K562 (cell line): Measurements from ENCODE around the gene FAF2. TPM values are rescaled to one million over a fixed set of nuclear protein-coding genes. Genes with fewer than 3 reads are reported as not detected.
A peak's percentile ranks its signal among the peaks of the same experiment; 100 is the strongest.

Experiments
- ATAC-seq: fragments of 200-7000 bp; cut with Tn5 transposase; 3 replicates; pipeline ENCODE4 v1.9.1; 2020; ENCODE audit warnings: moderate library complexity
- BruUV-seq: library from RNA; stranded (reverse); fragments of 400-500 nt; replicated peaks from 2 replicates; lab custom pipeline; 2021; lab: Mats Ljungman, UMichigan
- CTCF ChIA-PET: fragments of 300-600 bp; formaldehyde crosslinking; extraction: SDS; loops from one replicate; lab custom pipeline; 2021; ENCODE audit warnings: low intra/inter-chr PET ratio; lab: Yijun Ruan, JAX
- POLR2A ChIA-PET: fragments of 300-600, 350-650 bp; sonication (Branson Sonifier 250); formaldehyde crosslinking; extraction: SDS; loops from one replicate; lab custom pipeline; 2021; ENCODE audit warnings: antibody characterized with exemption, inconsistent platforms; lab: Yijun Ruan, JAX
- DNase-seq, 4 experiments: peaks; one replicate each; pipeline versions ENCODE4 v3.0.0 to v3.0.0-alpha.2; 2011 to 2018; ENCODE audit warnings: low spot score in 3 of 4, mixed read lengths in 3 of 4; ENCODE audit errors: extremely low read depth in 1 of 4
- FAIRE-seq: peaks from 2 replicates; lab custom pipeline; 2011; peaks lifted over from hg19 to GRCh38; lab: Jason Lieb, UNC
- H2AFZ ChIP-seq: 2 replicates; pipeline ENCODE4 v1.6.0; 2011; ENCODE audit warnings: low read depth, low read length, control low read depth, inconsistent platforms
- H3K27ac ChIP-seq: fragments of 200-600 bp; 3 replicates; pipeline ENCODE4 v1.8.0; 2011; ENCODE audit warnings: low read depth, mild to moderate bottlenecking, control low read depth, inconsistent platforms, low read length, moderate library complexity, mixed read lengths; ENCODE audit errors: extremely low read depth
- H3K27me3 ChIP-seq, 2 experiments: fragments of 300-600 bp in 1 of 2; 2 replicates in 1 of 2; 3 replicates in 1 of 2; pipeline versions ENCODE4 v1.6.0 to v1.8.0; 2011; ENCODE audit warnings: inconsistent platforms in 2 of 2, low read length in 2 of 2, mild to moderate bottlenecking in 1 of 2, mixed read lengths in 1 of 2, moderate library complexity in 1 of 2; ENCODE audit not compliant: control insufficient read depth in 2 of 2, insufficient read depth in 2 of 2
- H3K36me3 ChIP-seq: fragments of 300-600 bp; 3 replicates; pipeline ENCODE4 v1.8.0; 2011; ENCODE audit warnings: mild to moderate bottlenecking, low read length, inconsistent platforms; ENCODE audit not compliant: control insufficient read depth, insufficient read depth
- H3K4me1 ChIP-seq, 2 experiments: fragments of 200-600 bp in 1 of 2; replicated peaks in 1 of 2; 2 replicates in 1 of 2; 3 replicates in 1 of 2; pipeline versions ENCODE4 v1.5.1 to v1.8.0; 2011; ENCODE audit warnings: inconsistent platforms in 2 of 2, low read length in 2 of 2, mild to moderate bottlenecking in 1 of 2, mixed read lengths in 1 of 2, moderate library complexity in 1 of 2; ENCODE audit not compliant: control insufficient read depth in 2 of 2, insufficient read depth in 2 of 2
- H3K4me2 ChIP-seq: 2 replicates; pipeline ENCODE4 v1.6.1; 2011; ENCODE audit warnings: low read length, control low read depth, inconsistent platforms, mixed read lengths; ENCODE audit not compliant: insufficient read depth
- H3K4me3 ChIP-seq: fragments of 200-600 bp; sonication (generic), shearing (Covaris generic); 2 replicates; pipeline ENCODE4 v1.5.1; 2016; ENCODE audit warnings: control low read depth, inconsistent platforms
- H3K79me2 ChIP-seq: fragments of 200-600 bp; 3 replicates; pipeline ENCODE4 v1.8.0; 2011; ENCODE audit warnings: low read length, inconsistent platforms; ENCODE audit not compliant: control insufficient read depth, insufficient read depth
- H3K9ac ChIP-seq, 2 experiments: 2 replicates each; pipeline versions ENCODE4 v1.6.0 to v1.6.1; 2011; ENCODE audit warnings: low read depth in 2 of 2, low read length in 2 of 2, control low read depth in 1 of 2, inconsistent platforms in 1 of 2, mild to moderate bottlenecking in 1 of 2, mixed read lengths in 1 of 2; ENCODE audit not compliant: insufficient read depth in 1 of 2
- H3K9me1 ChIP-seq: one replicate; pipeline ENCODE4 v1.6.0; 2011; ENCODE audit warnings: inconsistent platforms, mild to moderate bottlenecking, low read length, moderate library complexity; ENCODE audit not compliant: control insufficient read depth, insufficient read depth
- H3K9me3 ChIP-seq: replicated peaks from 2 replicates; pipeline ENCODE4 v1.5.1; 2011; ENCODE audit warnings: low read depth, low read length, inconsistent platforms; ENCODE audit not compliant: control insufficient read depth, insufficient read depth
- H4K20me1 ChIP-seq: replicated peaks from 2 replicates; pipeline ENCODE4 v1.6.1; 2011; ENCODE audit warnings: low read length, inconsistent platforms, mixed read lengths; ENCODE audit not compliant: control insufficient read depth, insufficient read depth
- CBX5 ChIP-seq: IDR thresholded peaks from 2 replicates; pipeline ENCODE4 v1.6.1; 2014; ENCODE audit warnings: low read depth, borderline replicate concordance
- DDX20 ChIP-seq: fragments of 450-650 bp; IDR thresholded peaks from 2 replicates; pipeline ENCODE4 v1.6.1; 2016; ENCODE audit warnings: missing genetic modification characterization, low read depth, mild to moderate bottlenecking, missing compliant biosample characterization, moderate library complexity
- KHSRP ChIP-seq: fragments of 450-650 bp; IDR thresholded peaks from 2 replicates; pipeline ENCODE4 v1.6.1; 2017
- MTA1 ChIP-seq: fragments of 450-650 bp; IDR thresholded peaks from 2 replicates; pipeline ENCODE4 v1.6.1; 2017; ENCODE audit warnings: borderline replicate concordance
- NCOA4 ChIP-seq: fragments of 450-650 bp; IDR thresholded peaks from 2 replicates; pipeline ENCODE4 v1.6.1; 2018; ENCODE audit warnings: mild to moderate bottlenecking; ENCODE audit not compliant: partially characterized antibody
- NEUROD1 ChIP-seq: fragments of 150-350 bp; IDR thresholded peaks from 2 replicates; pipeline ENCODE4 v1.6.1; 2014; ENCODE audit warnings: borderline replicate concordance, low read length, low read depth; ENCODE audit not compliant: partially characterized antibody
- RBM39 ChIP-seq: fragments of 200-400 bp; formaldehyde crosslinking; optimal IDR thresholded peaks from 2 replicates; pipeline ENCODE3; 2018; ENCODE audit warnings: low read depth, low read length
- TBL1XR1 ChIP-seq, 2 experiments: IDR thresholded peaks; 2 replicates each; pipeline ENCODE4 v1.6.1; 2012; ENCODE audit warnings: improper control_type of control experiment in 2 of 2, low read length in 2 of 2, mild to moderate bottlenecking in 1 of 2
- TCFL5 ChIP-seq: fragments of 250-450 bp; sonication (Bioruptor Pico); conservative IDR thresholded peaks from 2 replicates; pipeline ENCODE4 v1.6.1; 2021; ENCODE audit warnings: mild to moderate bottlenecking, moderate library complexity, matching md5 sums
- ZC3H8 ChIP-seq: fragments of 450-650 bp; IDR thresholded peaks from 2 replicates; pipeline ENCODE4 v1.6.1; 2017
- ZNF121 ChIP-seq: sonication (generic); formaldehyde crosslinking; conservative IDR thresholded peaks from 2 replicates; pipeline ENCODE4 v1.8.0; 2022; ENCODE audit warnings: missing genetic modification reagents
- ZNF699 ChIP-seq: fragments of 250-450 bp; sonication (Bioruptor Pico); IDR thresholded peaks from 2 replicates; pipeline ENCODE4 v1.8.0; 2021; ENCODE audit warnings: mild to moderate bottlenecking, moderate library complexity; ENCODE audit not compliant: insufficient replicate concordance
- WGBS: fragments of 100-300 bp; shearing (Covaris generic); methylation state at CpG from one replicate; pipeline ENCODE4 v1.1.6; 2016; ENCODE audit warnings: low coverage, mixed read lengths; ENCODE audit not compliant: insufficient coverage; ENCODE audit errors: missing lambda C conversion rate; 5-methylcytosine and 5-hydroxymethylcytosine counted together
- in situ Hi-C: fragments of 300-500 bp; cut with MboI; formaldehyde crosslinking; loops from 4 replicates; pipeline ENCODE4 v1.15.0; 2018; ENCODE audit warnings: inconsistent platforms, mixed read lengths
- intact Hi-C: fragments of 100-400 bp; cut with micrococcal nuclease; formaldehyde crosslinking; loops from 2 replicates; pipeline ENCODE4 v1.14.2; 2022
- polyA plus RNA-seq, 8 experiments: library from polyadenylated mRNA; depleted of rRNA in 4 of 8; stranded (reverse) in 5 of 8; unstranded in 3 of 8; fragments of >200 nt; fragmentation: Nextera tagmentation in 2 of 8; fragmentation: Illumina TruSeq in 1 of 8; extraction: Ambion mirVana in 2 of 8; extraction: Trizol in 1 of 8; gene quantifications; 2 replicates each; pipeline versions ENCODE4 v1.2.1 to v1.2.3, GENCODE V29; 2011 to 2014; ENCODE audit warnings: inconsistent platforms in 1 of 8, missing spikeins in 1 of 8
- total RNA-seq, 7 experiments: library from RNA; depleted of rRNA in 6 of 7; stranded (reverse); fragments of >200 nt in 6 of 7; fragmentation: Illumina TruSeq in 2 of 7; extraction: Trizol in 2 of 7; gene quantifications; 2 replicates each; pipeline versions ENCODE4 v1.2.1 to v1.2.3, GENCODE V29; 2011 to 2021; ENCODE audit warnings: low replicate concordance in 1 of 7

The FAF2 gene
- total and polyA plus RNA-seq, 9 of the 15 experiments (the other 6 are each of a cell fraction or from before 2014, with no cell fraction given): 25.0 to 44.6 (median 36.1) TPM

DNA sequence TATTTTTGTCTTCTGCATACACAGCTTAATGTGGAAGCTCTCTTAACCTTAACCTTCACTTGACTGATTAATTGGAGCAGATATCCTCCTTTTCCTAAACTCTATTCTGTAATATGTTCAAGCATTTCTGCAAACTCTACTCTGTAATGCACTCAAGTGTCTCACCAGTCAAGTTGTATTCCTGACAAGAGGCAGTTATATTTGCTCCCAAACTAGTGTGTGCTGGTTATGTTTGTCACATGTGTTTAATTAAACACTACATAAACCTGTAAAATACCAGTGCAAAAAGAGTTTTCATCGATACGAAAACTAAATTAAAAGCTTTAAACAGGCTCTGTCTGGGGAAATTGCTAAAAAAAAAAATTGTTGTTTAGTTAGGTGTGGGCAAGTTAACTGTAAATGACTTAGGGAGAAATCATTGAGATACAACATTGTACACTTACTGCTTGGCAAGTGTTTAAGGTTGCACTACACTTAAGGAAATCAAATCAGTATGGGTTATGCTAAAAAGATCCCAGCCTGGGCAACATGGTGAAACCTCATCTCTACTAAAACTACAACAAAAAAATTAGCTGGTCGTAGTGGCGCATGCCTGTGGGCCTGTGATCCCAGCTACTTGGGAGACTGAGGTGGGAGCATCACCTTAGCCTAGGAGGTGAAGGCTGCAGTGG, 6.7 kb downstream of the FAF2 start:
- H3K4me2 ChIP-seq: no peak overlapping the region
- H3K9ac ChIP-seq: no peak overlapping the region
- H3K4me3 ChIP-seq: no peak overlapping the region
- no peaks in the 10 kb centered on the region; the same call in 1 of the 2 replicates for H4K20me1 ChIP-seq
- no peak overlapping the region for H2AFZ ChIP-seq
- ATAC-seq (no peak; the same call in 2 of the 3 replicates), FAIRE-seq (no peak), DNase-seq (no peak)
- peaks cover 0 to 4% of the 10 kb centered on the region in 2 experiments; a peak in 1 of 5 replicates for H3K4me1 ChIP-seq
- H3K27ac ChIP-seq: no peak overlapping the region
- no peaks in the 10 kb centered on the region for H3K9me1 ChIP-seq
- TF ChIP-seq TCFL5 (CRISPR knock-in tag) (no peak), MTA1 (no peak), CBX5 (no peak)
- in situ Hi-C loops (no loop called here), intact Hi-C loops (no loop called here)
- H3K36me3 ChIP-seq: peaks cover 43% of the 10 kb centered on the region
- ChIA-PET CTCF (no interaction called here), POLR2A (interaction anchor here (0.6 kb wide), 1 partner anchor 11 kb away, joined by 3 read pairs; no protein-coding TSS in a partner anchor)
- no TSS peak for BruUV-seq
- H3K9me3 ChIP-seq: no peaks in the 10 kb centered on the region
- no peaks in the 10 kb centered on the region for H3K27me3 ChIP-seq
- 96% methylated on average over 4 of the region's 4 CpGs for WGBS
- H3K79me2 ChIP-seq: peaks cover 73% of the 10 kb centered on the region

GRCh38 chr5:176458904-176459561, 10.8 kb downstream of the FAF2 start:
- ATAC-seq (no peak), FAIRE-seq (no peak), DNase-seq (no peak)
- Histone ChIP-seq H2AFZ (no peak overlapping the region), H3K9me3 (no peaks in the 10 kb centered on the region), H3K79me2 (peaks cover 70% of the 10 kb centered on the region), H3K9ac (no peak overlapping the region), H3K4me2 (no peak overlapping the region), H4K20me1 (peaks cover 3% of the 10 kb centered on the region; the same call in 1 of the 2 replicates), H3K9me1 (no peaks in the 10 kb centered on the region), H3K27me3 (no peaks in the 10 kb centered on the region), H3K27ac (no peak overlapping the region), H3K36me3 (peaks cover 21% of the 10 kb centered on the region; the same call in 2 of the 3 replicates), H3K4me3 (no peak overlapping the region), H3K4me1 (no peaks in the 10 kb centered on the region)
- intact Hi-C loops: no loop called here
- no TSS peak for BruUV-seq
- POLR2A ChIA-PET: interaction anchor here (0.6 to 1.2 kb wide), 3 partner anchors 10 to 53 kb away, joined by 3 to 4 read pairs (median 3); partner anchors contain the start of gene FAF2
- TF ChIP-seq ZC3H8 (no peak), ZNF699 (no peak), DDX20 (tag) (no peak), NCOA4 (no peak), RBM39 (no peak), ZNF121 (CRISPR knock-in tag) (peak; percentile 82), KHSRP (no peak), NEUROD1 (no peak), TBL1XR1 (IDR thresholded peaks at IDR 0.05; ENCODE audit: low read length in 2 of 2) (no peak)
- in situ Hi-C loops: no loop called here
- 91% methylated on average over 3 of the region's 3 CpGs for WGBS
- CTCF ChIA-PET: no interaction called here
